ENCODE results near the gene CC2D2A. TPM values are rescaled to one million over a fixed set of nuclear protein-coding genes. Genes with fewer than 3 reads are reported as not detected.

Gene CC2D2A
- total RNA-seq, 1 experiment from 2014 or later: 13.0 TPM

GRCh38 chr4:15466596-15466995, 3.1 kb upstream of the CC2D2A start:
- ChIA-PET POLR2A (no interaction called here), RAD21 (ENCODE audit: low non-redundant PET in 1 of 2, low total read pairs in 2 of 2, uncharacterized antibody in 2 of 2, unreplicated experiment in 2 of 2) (no interaction called here), CTCF (no interaction called here)
- ATAC-seq: no peak
- Histone ChIP-seq H2AFZ (ENCODE audit: low read depth, low read length, poor library complexity, severe bottlenecking) (no peak overlapping the region), H3K9me2 (ENCODE audit: insufficient read depth) (no peaks in the 10 kb centered on the region), H3K36me3 (ENCODE audit: control insufficient read depth in 1 of 2, insufficient read depth in 2 of 2, low read length in 2 of 2) (no peaks in the 10 kb centered on the region), H3K9me3 (ENCODE audit: control insufficient read depth in 1 of 2, insufficient read depth in 1 of 2, low read depth in 1 of 2, low read length in 2 of 2) (no peaks in the 10 kb centered on the region), H4K20me1 (ENCODE audit: insufficient read depth) (no peaks in the 10 kb centered on the region), H3K9ac (ENCODE audit: low read length) (no peak overlapping the region), H3K4me2 (ENCODE audit: low read length) (no peak overlapping the region), H3K4me3 (replicated peaks in 1 of 2; ENCODE audit: low read depth in 1 of 2, low read length in 2 of 2) (no peak overlapping the region), H3K79me2 (ENCODE audit: insufficient read depth, low read length) (no peaks in the 10 kb centered on the region), H3K4me1 (ENCODE audit: control insufficient read depth in 1 of 2, insufficient read depth in 2 of 2, low read length in 2 of 2) (no peaks in the 10 kb centered on the region), H3K27me3 (ENCODE audit: insufficient read depth, low read length) (no peaks in the 10 kb centered on the region), H3K27ac (ENCODE audit: low read depth, low read length) (no peak overlapping the region)
- intact Hi-C loops (cut with micrococcal nuclease): no loop called here
- TF ChIP-seq EGR1 (IDR thresholded peaks at IDR 0.05; ENCODE audit: low read depth) (no peak), POLR2AphosphoS5 (IDR thresholded peaks at IDR 0.05; ENCODE audit: low read depth, low read length) (no peak), SRF (IDR thresholded peaks at IDR 0.05; ENCODE audit: low read depth) (no peak), FOSL1 (IDR thresholded peaks at IDR 0.05; ENCODE audit: low read depth) (no peak), EZH2 (IDR thresholded peaks at IDR 0.05) (no peak), CEBPB (IDR thresholded peaks at IDR 0.05; ENCODE audit: low read depth) (no peak)
- TF ChIP-seq, protein P1, sequence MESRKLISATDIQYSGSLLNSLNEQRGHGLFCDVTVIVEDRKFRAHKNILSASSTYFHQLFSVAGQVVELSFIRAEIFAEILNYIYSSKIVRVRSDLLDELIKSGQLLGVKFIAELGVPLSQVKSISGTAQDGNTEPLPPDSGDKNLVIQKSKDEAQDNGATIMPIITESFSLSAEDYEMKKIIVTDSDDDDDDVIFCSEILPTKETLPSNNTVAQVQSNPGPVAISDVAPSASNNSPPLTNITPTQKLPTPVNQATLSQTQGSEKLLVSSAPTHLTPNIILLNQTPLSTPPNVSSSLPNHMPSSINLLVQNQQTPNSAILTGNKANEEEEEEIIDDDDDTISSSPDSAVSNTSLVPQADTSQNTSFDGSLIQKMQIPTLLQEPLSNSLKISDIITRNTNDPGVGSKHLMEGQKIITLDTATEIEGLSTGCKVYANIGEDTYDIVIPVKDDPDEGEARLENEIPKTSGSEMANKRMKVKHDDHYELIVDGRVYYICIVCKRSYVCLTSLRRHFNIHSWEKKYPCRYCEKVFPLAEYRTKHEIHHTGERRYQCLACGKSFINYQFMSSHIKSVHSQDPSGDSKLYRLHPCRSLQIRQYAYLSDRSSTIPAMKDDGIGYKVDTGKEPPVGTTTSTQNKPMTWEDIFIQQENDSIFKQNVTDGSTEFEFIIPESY (IDR thresholded peaks at IDR 0.05; ENCODE audit: extremely low read depth, insufficient replicate concordance, low read length): no peak
- TF ChIP-seq, protein P2, sequence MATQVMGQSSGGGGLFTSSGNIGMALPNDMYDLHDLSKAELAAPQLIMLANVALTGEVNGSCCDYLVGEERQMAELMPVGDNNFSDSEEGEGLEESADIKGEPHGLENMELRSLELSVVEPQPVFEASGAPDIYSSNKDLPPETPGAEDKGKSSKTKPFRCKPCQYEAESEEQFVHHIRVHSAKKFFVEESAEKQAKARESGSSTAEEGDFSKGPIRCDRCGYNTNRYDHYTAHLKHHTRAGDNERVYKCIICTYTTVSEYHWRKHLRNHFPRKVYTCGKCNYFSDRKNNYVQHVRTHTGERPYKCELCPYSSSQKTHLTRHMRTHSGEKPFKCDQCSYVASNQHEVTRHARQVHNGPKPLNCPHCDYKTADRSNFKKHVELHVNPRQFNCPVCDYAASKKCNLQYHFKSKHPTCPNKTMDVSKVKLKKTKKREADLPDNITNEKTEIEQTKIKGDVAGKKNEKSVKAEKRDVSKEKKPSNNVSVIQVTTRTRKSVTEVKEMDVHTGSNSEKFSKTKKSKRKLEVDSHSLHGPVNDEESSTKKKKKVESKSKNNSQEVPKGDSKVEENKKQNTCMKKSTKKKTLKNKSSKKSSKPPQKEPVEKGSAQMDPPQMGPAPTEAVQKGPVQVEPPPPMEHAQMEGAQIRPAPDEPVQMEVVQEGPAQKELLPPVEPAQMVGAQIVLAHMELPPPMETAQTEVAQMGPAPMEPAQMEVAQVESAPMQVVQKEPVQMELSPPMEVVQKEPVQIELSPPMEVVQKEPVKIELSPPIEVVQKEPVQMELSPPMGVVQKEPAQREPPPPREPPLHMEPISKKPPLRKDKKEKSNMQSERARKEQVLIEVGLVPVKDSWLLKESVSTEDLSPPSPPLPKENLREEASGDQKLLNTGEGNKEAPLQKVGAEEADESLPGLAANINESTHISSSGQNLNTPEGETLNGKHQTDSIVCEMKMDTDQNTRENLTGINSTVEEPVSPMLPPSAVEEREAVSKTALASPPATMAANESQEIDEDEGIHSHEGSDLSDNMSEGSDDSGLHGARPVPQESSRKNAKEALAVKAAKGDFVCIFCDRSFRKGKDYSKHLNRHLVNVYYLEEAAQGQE (IDR thresholded peaks at IDR 0.05; ENCODE audit: low read depth): no peak
- no TSS peak for BruUV-seq (replicated peaks)
- no peak for DNase-seq (ENCODE audit: low read depth, low spot score)
